Endothelial cell of umbilical vein (primary cell): ENCODE results near the gene GAK.

Experiments
- CTCF ChIP-seq, 2 donors: IDR thresholded peaks; 1 replicate in 1 of 2; 2 replicates in 1 of 2; pipeline ENCODE4 v1.5.1; 2011; ENCODE audit warnings: low read length in 2 of 2, mild to moderate bottlenecking in 2 of 2, moderate library complexity in 2 of 2, control low read depth in 1 of 2, inconsistent platforms in 1 of 2, low read depth in 1 of 2; ENCODE audit not compliant: insufficient read depth in 1 of 2; ENCODE audit errors: extremely low read depth in 1 of 2
- EZH2 ChIP-seq: IDR thresholded peaks from 2 replicates; pipeline ENCODE4 v1.6.1; 2012; ENCODE audit warnings: borderline replicate concordance, low read depth, mild to moderate bottlenecking, moderate library complexity, low read length, inconsistent platforms; ENCODE audit not compliant: severe bottlenecking
- POLR2A ChIP-seq: IDR thresholded peaks from 2 replicates; pipeline ENCODE4 v1.6.1; 2012; ENCODE audit warnings: low read depth, mild to moderate bottlenecking, control low read depth, low read length
- POLR2AphosphoS5 ChIP-seq: IDR thresholded peaks from 2 replicates; pipeline ENCODE4 v1.6.1; 2012; ENCODE audit warnings: low read depth, mild to moderate bottlenecking, control low read depth, low read length, moderate library complexity; ENCODE audit not compliant: insufficient read depth

DNA sequence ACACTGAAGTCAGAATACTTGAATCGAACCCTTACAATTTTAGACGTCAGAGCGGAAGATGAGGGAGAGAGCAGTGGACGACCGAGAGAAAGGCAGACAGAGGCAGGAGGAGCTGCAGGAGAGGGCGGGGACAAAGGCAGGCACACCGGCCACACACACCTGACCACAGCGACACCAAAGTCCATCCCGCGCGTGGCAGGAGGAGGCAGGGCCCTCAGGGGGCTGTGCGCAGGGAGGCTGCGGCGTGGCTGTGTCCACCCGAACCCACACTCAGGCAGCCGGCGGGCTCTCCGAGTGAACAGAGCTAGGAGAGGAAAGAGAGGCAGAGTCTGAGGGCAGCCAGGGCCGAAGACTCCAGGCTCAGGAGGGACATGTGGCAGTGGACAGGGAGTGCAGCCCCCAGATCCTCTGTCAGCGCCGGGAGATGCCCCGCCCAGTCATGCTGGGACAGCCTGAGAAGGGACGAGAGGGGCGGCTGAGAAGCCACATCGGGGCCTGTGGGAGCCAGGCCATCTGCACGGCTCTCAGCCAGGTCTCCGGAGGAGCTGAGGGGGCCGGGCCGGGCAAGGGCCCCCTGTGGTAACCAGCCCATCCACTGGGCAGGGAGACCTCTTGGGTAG lies 20.1 kb downstream of the GAK start:
- no peak for TF ChIP-seq POLR2A
- no peak for TF ChIP-seq POLR2AphosphoS5
- no peak for TF ChIP-seq EZH2
- no peak for TF ChIP-seq CTCF (IDR thresholded peaks at IDR 0.05; ENCODE audit: extremely low read depth in 1 of 2, insufficient read depth in 1 of 2, low read depth in 1 of 2, low read length in 2 of 2)
